Heart left ventricle (tissue), 13 donors: ENCODE results near the gene DLG1.

Experiments used
- POLR2A ChIP-seq, 2 donors: fragments of 450-650 bp; IDR thresholded peaks; one replicate each; pipeline ENCODE4 v1.6.1; 2017; ENCODE audit warnings: antibody characterized with exemption in 2 of 2, mild to moderate bottlenecking in 2 of 2, moderate library complexity in 2 of 2
- TF ChIP-seq, protein P1 (sequence below), 12 donors: fragments of 200-600 bp; sonication (generic) in 4 of 12; IDR thresholded peaks; one replicate each; pipeline versions ENCODE4 v1.5.0 to v1.8.0; 2018 to 2022; ENCODE audit warnings: antibody characterized with exemption in 12 of 12, mild to moderate bottlenecking in 5 of 12
- donor health status: ischemic (EF 13 %, LVEDD 7.1; RV severe dilation, severe dysfunction).
- donor health status: DM: no; HTN: yes; CAD: no.
- donor health status: DM: no; HTN: no; CAD: no.
- donor health status: ischemic (EF 25% LVEDD 6.9; RV normal size, moderate dysfunction).
- donor health status: ischemic (EF 25% LVEDD 5.7; RV mildly dilated, moderate dysfunction).
- donor health status: ischemic (EF 35%, LVEDD 5.7; RV mildly dilated, moderate dysfunction).
- donor health status: nonischemic (EF 11% LVEDD 7.7; RV severe dilation, severe dysfunction).
- donor health status: DM: yes; HTN: yes; CAD: no.
- donor health status: PGD.
- donor health status: ischemic (EF 29% LVEDD 5.4; RV normal size, mild dysfunction).
- donor health status: nonischemic (EF 23%, LVEDD 6.1; RV moderate dilation, normal function).

DNA sequence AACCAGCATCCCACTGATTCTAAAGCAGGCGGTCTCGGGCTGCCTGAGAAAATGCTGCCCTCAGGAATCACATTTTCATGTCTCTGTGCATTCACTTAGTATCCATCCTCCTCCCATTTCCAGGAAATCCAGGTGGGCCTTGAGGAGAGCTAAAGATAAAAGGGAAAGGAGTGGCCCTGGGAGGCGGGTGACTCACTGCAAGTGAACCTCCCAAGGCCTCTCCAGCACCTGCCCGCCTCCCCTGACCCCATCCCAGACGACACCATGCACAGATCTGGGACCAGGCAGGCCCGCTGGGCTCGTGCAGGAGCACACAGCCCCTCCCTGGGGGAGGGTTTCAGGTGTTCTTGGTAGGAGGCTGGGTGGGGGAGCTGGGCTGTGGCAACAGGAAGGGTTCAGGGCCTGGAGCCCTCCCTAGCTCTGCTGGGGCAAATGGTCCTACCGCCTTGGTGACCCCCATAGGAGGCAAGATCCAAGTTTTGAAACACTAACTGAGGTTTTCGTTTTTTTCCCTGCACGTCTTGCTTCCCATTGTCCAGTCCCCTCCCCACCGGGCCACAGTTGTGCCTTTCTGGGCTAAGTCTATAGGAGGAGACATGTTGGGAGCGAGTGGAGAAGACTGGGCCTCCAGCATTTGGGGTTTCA is 291.0 kb downstream of the DLG1 start:
- TF ChIP-seq, protein P1, sequence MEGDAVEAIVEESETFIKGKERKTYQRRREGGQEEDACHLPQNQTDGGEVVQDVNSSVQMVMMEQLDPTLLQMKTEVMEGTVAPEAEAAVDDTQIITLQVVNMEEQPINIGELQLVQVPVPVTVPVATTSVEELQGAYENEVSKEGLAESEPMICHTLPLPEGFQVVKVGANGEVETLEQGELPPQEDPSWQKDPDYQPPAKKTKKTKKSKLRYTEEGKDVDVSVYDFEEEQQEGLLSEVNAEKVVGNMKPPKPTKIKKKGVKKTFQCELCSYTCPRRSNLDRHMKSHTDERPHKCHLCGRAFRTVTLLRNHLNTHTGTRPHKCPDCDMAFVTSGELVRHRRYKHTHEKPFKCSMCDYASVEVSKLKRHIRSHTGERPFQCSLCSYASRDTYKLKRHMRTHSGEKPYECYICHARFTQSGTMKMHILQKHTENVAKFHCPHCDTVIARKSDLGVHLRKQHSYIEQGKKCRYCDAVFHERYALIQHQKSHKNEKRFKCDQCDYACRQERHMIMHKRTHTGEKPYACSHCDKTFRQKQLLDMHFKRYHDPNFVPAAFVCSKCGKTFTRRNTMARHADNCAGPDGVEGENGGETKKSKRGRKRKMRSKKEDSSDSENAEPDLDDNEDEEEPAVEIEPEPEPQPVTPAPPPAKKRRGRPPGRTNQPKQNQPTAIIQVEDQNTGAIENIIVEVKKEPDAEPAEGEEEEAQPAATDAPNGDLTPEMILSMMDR (IDR thresholded peaks at IDR 0.05) = no peak
- TF ChIP-seq POLR2A (IDR thresholded peaks at IDR 0.05) = no peak
